Fibroblast of skin of left biceps (primary cell): Measurements from ENCODE around the gene MTMR11.

Experiments used
- DNase-seq, 2 experiments: peaks; one replicate each; pipeline ENCODE4 v3.0.0-alpha.2; 2013; ENCODE audit warnings: low read depth in 2 of 2

The MTMR11 gene

GRCh38 chr1:149934356-149934755, 2.3 kb downstream of the MTMR11 start:
- no peak for DNase-seq

GRCh38 chr1:149933208-149933607, 3.5 kb downstream of the MTMR11 start:
- DNase-seq, result no peak

GRCh38 chr1:149932474-149932873, 4.2 kb downstream of the MTMR11 start:
- no peak for DNase-seq

- no peak for DNase-seq
These were observed 5.4 kb downstream of the MTMR11 start for GRCh38 chr1:149931212-149931790.

GRCh38 chr1:149929856-149930255, 6.8 kb downstream of the MTMR11 start:
- DNase-seq, result no peak

- DNase-seq, result no peak
These were observed 8.3 kb downstream of the MTMR11 start for GRCh38 chr1:149928401-149928724.

- peak; percentile 64 to 74 for DNase-seq
These were observed 8.9 kb downstream of the MTMR11 start, which contains the start of gene SF3B4 for GRCh38 chr1:149927563-149928400. Gene SF3B4 (minus strand): TSS chr1:149927803. CDS start chr1:149927759, 44 bp downstream.

- DNase-seq, result no peak
These were observed 9.6 kb downstream of the MTMR11 start for GRCh38 chr1:149927056-149927562.

GRCh38 chr1:149926296-149926695, 10.4 kb downstream of the MTMR11 start:
- DNase-seq, result no peak

GRCh38 chr1:149925751-149926150, 10.9 kb downstream of the MTMR11 start:
- no peak for DNase-seq

GRCh38 chr1:149925345-149925744, 11.3 kb downstream of the MTMR11 start:
- no peak for DNase-seq

GRCh38 chr1:149923626-149924025, 13.1 kb downstream of the MTMR11 start:
- no peak for DNase-seq

- DNase-seq, result peak in 1 of 2 experiments; percentile 24
These were observed 19.0 kb downstream of the MTMR11 start, which contains the start of gene SV2A for GRCh38 chr1:149917571-149918144. Gene SV2A (minus strand): TSS chr1:149917844. CDS start chr1:149913840, 4,004 bp downstream.

GRCh38 chr1:149916898-149917252, 19.8 kb downstream of the MTMR11 start:
- no peak for DNase-seq

GRCh38 chr1:149916193-149916897, 20.3 kb downstream of the MTMR11 start:
- DNase-seq, result no peak

- no peak for DNase-seq
These were observed 21.1 kb downstream of the MTMR11 start for GRCh38 chr1:149915429-149916192.

- no peak for DNase-seq
These were observed 22.1 kb downstream of the MTMR11 start for GRCh38 chr1:149914545-149914944.

- DNase-seq, result no peak
These were observed 30.1 kb downstream of the MTMR11 start for GRCh38 chr1:149906570-149907075.

- no peak for DNase-seq
These were observed 32.7 kb downstream of the MTMR11 start for GRCh38 chr1:149903836-149904491.

- peak; percentile 68 to 72 for DNase-seq
These were observed 37.0 kb downstream of the MTMR11 start, which contains the start of gene BOLA1 for GRCh38 chr1:149899460-149900284. Gene BOLA1 (plus strand): TSS chr1:149899568. CDS start chr1:149900060, 492 bp downstream.
